ENCODE measurements around the gene DEFB121. TPM values are rescaled to one million over a fixed set of nuclear protein-coding genes. Genes with fewer than 3 reads are reported as not detected.

The DEFB121 gene
- total RNA-seq = not detected

GRCh38 chr20:31406115-31406514, at the start of gene DEFB121:
TSS of gene DEFB121 (minus strand) at chr20:31406215. CDS start at chr20:31406152, 63 bp downstream.
- Histone ChIP-seq H3K4me3 (no peak within 1 kb of the TSS), H3K27me3 (peaks cover 2% of the 10 kb centered on the region), H3K27ac (no peak within 1 kb of the TSS), H3K4me1 (no peaks in the 10 kb centered on the region), H3K36me3 (no peaks in the 10 kb centered on the region), H3K9me3 (no peaks in the 10 kb centered on the region)
- WGBS = 54% methylated on average over 3 of the region's 3 CpGs
- TF ChIP-seq EP300 (IDR thresholded peaks at IDR 0.05) = no peak
- no peak for TF ChIP-seq POLR2AphosphoS5 (IDR thresholded peaks at IDR 0.05)
- TF ChIP-seq CTCF (IDR thresholded peaks at IDR 0.05) = no peak
- TF ChIP-seq POLR2A (IDR thresholded peaks at IDR 0.05) = no peak
- DNase-seq (ENCODE audit: low spot score in 2 of 2) = no peak

- 100% methylated on average over 1 of the region's 1 CpG for WGBS
- Histone ChIP-seq H3K4me3 (no peak overlapping the region), H3K27me3 (peaks cover 3% of the 10 kb centered on the region), H3K36me3 (no peaks in the 10 kb centered on the region), H3K9me3 (no peaks in the 10 kb centered on the region), H3K27ac (no peak overlapping the region), H3K4me1 (no peaks in the 10 kb centered on the region)
- TF ChIP-seq POLR2AphosphoS5 (IDR thresholded peaks at IDR 0.05) (no peak), EP300 (IDR thresholded peaks at IDR 0.05) (no peak), CTCF (IDR thresholded peaks at IDR 0.05) (no peak), POLR2A (IDR thresholded peaks at IDR 0.05) (no peak)
- no peak for DNase-seq (ENCODE audit: low spot score in 2 of 2)
Observed at GRCh38 chr20:31454361-31454760, 48.3 kb upstream of the DEFB121 start.

- TF ChIP-seq CTCF (IDR thresholded peaks at IDR 0.05) (no peak), POLR2A (IDR thresholded peaks at IDR 0.05) (no peak), POLR2AphosphoS5 (IDR thresholded peaks at IDR 0.05) (no peak), EP300 (IDR thresholded peaks at IDR 0.05) (no peak)
- Histone ChIP-seq H3K4me3 (no peak overlapping the region), H3K9me3 (no peaks in the 10 kb centered on the region), H3K4me1 (no peaks in the 10 kb centered on the region), H3K27me3 (no peaks in the 10 kb centered on the region), H3K27ac (no peak overlapping the region), H3K36me3 (no peaks in the 10 kb centered on the region)
- DNase-seq (ENCODE audit: low spot score in 2 of 2) = no peak
- WGBS = 52% methylated on average over 2 of the region's 2 CpGs
Observed at GRCh38 chr20:31452575-31452974, 46.6 kb upstream of the DEFB121 start.

- Histone ChIP-seq H3K27me3 (no peaks in the 10 kb centered on the region), H3K4me1 (no peaks in the 10 kb centered on the region), H3K9me3 (no peaks in the 10 kb centered on the region), H3K27ac (no peak overlapping the region), H3K36me3 (no peaks in the 10 kb centered on the region), H3K4me3 (no peak overlapping the region)
- no peak for DNase-seq (ENCODE audit: low spot score in 2 of 2)
- TF ChIP-seq EP300 (IDR thresholded peaks at IDR 0.05) (no peak), CTCF (IDR thresholded peaks at IDR 0.05) (no peak), POLR2AphosphoS5 (IDR thresholded peaks at IDR 0.05) (no peak), POLR2A (IDR thresholded peaks at IDR 0.05) (no peak)
- 73% methylated on average over 8 of the region's 8 CpGs for WGBS
Observed at GRCh38 chr20:31449511-31450414, 43.7 kb upstream of the DEFB121 start.

GRCh38 chr20:31446084-31446819, 40.2 kb upstream of the DEFB121 start:
- no peaks in the 10 kb centered on the region for H3K27me3 ChIP-seq
- 75% methylated on average over 12 of the region's 12 CpGs for WGBS
- no peak overlapping the region for H3K4me3 ChIP-seq
- H3K27ac ChIP-seq = no peak overlapping the region
- no peaks in the 10 kb centered on the region for H3K9me3 ChIP-seq
- H3K4me1 ChIP-seq = no peaks in the 10 kb centered on the region
- no peak for TF ChIP-seq EP300 (IDR thresholded peaks at IDR 0.05)
- no peak for TF ChIP-seq CTCF (IDR thresholded peaks at IDR 0.05)
- no peak for TF ChIP-seq POLR2A (IDR thresholded peaks at IDR 0.05)
- TF ChIP-seq POLR2AphosphoS5 (IDR thresholded peaks at IDR 0.05) = no peak
- H3K36me3 ChIP-seq = no peaks in the 10 kb centered on the region
- DNase-seq (ENCODE audit: low spot score in 2 of 2) = no peak
